K562 (cell line): ENCODE data around the gene LZTR1. TPM values are rescaled to one million over a fixed set of nuclear protein-coding genes. Genes with fewer than 3 reads are reported as not detected.

ENCODE experiments used
- GATA2 ChIP-seq: sonication (generic); formaldehyde crosslinking; IDR thresholded peaks from 2 replicates; pipeline ENCODE4 v1.4.0; 2020; ENCODE audit warnings: mild to moderate bottlenecking, missing genetic modification reagents
- HNRNPLL ChIP-seq: fragments of 200-400 bp; formaldehyde crosslinking; IDR thresholded peaks from 2 replicates; pipeline ENCODE4 v1.6.1; 2017; ENCODE audit warnings: low read length, low read depth, mild to moderate bottlenecking; ENCODE audit not compliant: poor library complexity, severe bottlenecking
- IRF2 ChIP-seq: sonication (generic); formaldehyde crosslinking; IDR thresholded peaks from 2 replicates; pipeline ENCODE4 v1.8.1; 2022; ENCODE audit warnings: mild to moderate bottlenecking, missing genetic modification reagents
- NCOA6 ChIP-seq: fragments of 450-650 bp; IDR thresholded peaks from 2 replicates; pipeline ENCODE4 v1.6.1; 2017; ENCODE audit warnings: mild to moderate bottlenecking
- PATZ1 ChIP-seq: fragments of 250-450 bp; sonication (Bioruptor Pico); IDR thresholded peaks from 2 replicates; pipeline ENCODE4 v1.5.0; 2020; ENCODE audit warnings: mild to moderate bottlenecking, borderline replicate concordance
- TAL1 ChIP-seq: fragments of 450-650 bp; IDR thresholded peaks from 2 replicates; pipeline ENCODE4 v1.6.1; 2016; ENCODE audit warnings: mild to moderate bottlenecking
- TEAD4 ChIP-seq, 2 experiments: sonication (generic) in 1 of 2; formaldehyde crosslinking in 1 of 2; IDR thresholded peaks; 2 replicates each; pipeline versions ENCODE4 v1.6.1 to v1.8.0; 2012 to 2022; ENCODE audit warnings: borderline replicate concordance in 1 of 2, inconsistent platforms in 1 of 2, low read length in 1 of 2, mild to moderate bottlenecking in 1 of 2, missing genetic modification reagents in 1 of 2
- TSC22D4 ChIP-seq: fragments of 450-650 bp; IDR thresholded peaks from 2 replicates; pipeline ENCODE4 v1.6.1; 2016; ENCODE audit warnings: missing genetic modification characterization, missing biosample characterization, control low read depth
- ZFP91 ChIP-seq: sonication (generic); formaldehyde crosslinking; IDR thresholded peaks from 2 replicates; pipeline ENCODE4 v1.8.0; 2022; ENCODE audit warnings: mild to moderate bottlenecking, missing genetic modification reagents
- ZNF354B ChIP-seq: fragments of 250-450 bp; sonication (Bioruptor Pico); IDR thresholded peaks from 2 replicates; pipeline ENCODE4 v1.4.0; 2020
- polyA plus RNA-seq, 8 experiments: library from polyadenylated mRNA; depleted of rRNA in 4 of 8; stranded (reverse) in 5 of 8; unstranded in 3 of 8; fragments of >200 nt; fragmentation: Nextera tagmentation in 2 of 8; fragmentation: Illumina TruSeq in 1 of 8; extraction: Ambion mirVana in 2 of 8; extraction: Trizol in 1 of 8; gene quantifications; 2 replicates each; pipeline versions ENCODE4 v1.2.1 to v1.2.3, GENCODE V29; 2011 to 2014; ENCODE audit warnings: inconsistent platforms in 1 of 8, missing spikeins in 1 of 8
- total RNA-seq, 7 experiments: library from RNA; depleted of rRNA in 6 of 7; stranded (reverse); fragments of >200 nt in 6 of 7; fragmentation: Illumina TruSeq in 2 of 7; extraction: Trizol in 2 of 7; gene quantifications; 2 replicates each; pipeline versions ENCODE4 v1.2.1 to v1.2.3, GENCODE V29; 2011 to 2021; ENCODE audit warnings: low replicate concordance in 1 of 7
- TF ChIP-seq, protein P1 (sequence below), 2 experiments: fragments of 450-650 bp; formaldehyde crosslinking in 1 of 2; IDR thresholded peaks; 2 replicates each; pipeline versions ENCODE4 v1.4.0 to v1.6.1; 2014 to 2020; ENCODE audit warnings: mild to moderate bottlenecking in 2 of 2, borderline replicate concordance in 1 of 2, low read depth in 1 of 2
- TF ChIP-seq, protein P2 (sequence below): sonication (generic); formaldehyde crosslinking; IDR thresholded peaks from 2 replicates; pipeline ENCODE4 v1.8.0; 2022; ENCODE audit warnings: missing genetic modification reagents, mild to moderate bottlenecking, borderline replicate concordance
- TF ChIP-seq, protein P3 (sequence below): sonication (generic); formaldehyde crosslinking; IDR thresholded peaks from 2 replicates; pipeline ENCODE4 v1.8.1; 2022; ENCODE audit warnings: missing genetic modification reagents

Gene LZTR1
- total and polyA plus RNA-seq, 9 of the 15 experiments (the other 6 are each of a cell fraction or from before 2014, with no cell fraction given) = 2.2 to 135 (median 63.0) TPM

GRCh38 chr22:21025266-21025665, 43.2 kb downstream of the LZTR1 start (continued):
- TF ChIP-seq, protein P1, sequence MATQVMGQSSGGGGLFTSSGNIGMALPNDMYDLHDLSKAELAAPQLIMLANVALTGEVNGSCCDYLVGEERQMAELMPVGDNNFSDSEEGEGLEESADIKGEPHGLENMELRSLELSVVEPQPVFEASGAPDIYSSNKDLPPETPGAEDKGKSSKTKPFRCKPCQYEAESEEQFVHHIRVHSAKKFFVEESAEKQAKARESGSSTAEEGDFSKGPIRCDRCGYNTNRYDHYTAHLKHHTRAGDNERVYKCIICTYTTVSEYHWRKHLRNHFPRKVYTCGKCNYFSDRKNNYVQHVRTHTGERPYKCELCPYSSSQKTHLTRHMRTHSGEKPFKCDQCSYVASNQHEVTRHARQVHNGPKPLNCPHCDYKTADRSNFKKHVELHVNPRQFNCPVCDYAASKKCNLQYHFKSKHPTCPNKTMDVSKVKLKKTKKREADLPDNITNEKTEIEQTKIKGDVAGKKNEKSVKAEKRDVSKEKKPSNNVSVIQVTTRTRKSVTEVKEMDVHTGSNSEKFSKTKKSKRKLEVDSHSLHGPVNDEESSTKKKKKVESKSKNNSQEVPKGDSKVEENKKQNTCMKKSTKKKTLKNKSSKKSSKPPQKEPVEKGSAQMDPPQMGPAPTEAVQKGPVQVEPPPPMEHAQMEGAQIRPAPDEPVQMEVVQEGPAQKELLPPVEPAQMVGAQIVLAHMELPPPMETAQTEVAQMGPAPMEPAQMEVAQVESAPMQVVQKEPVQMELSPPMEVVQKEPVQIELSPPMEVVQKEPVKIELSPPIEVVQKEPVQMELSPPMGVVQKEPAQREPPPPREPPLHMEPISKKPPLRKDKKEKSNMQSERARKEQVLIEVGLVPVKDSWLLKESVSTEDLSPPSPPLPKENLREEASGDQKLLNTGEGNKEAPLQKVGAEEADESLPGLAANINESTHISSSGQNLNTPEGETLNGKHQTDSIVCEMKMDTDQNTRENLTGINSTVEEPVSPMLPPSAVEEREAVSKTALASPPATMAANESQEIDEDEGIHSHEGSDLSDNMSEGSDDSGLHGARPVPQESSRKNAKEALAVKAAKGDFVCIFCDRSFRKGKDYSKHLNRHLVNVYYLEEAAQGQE (IDR thresholded peaks at IDR 0.05; ENCODE audit: borderline replicate concordance) = no peak
- TF ChIP-seq, protein P1 (CRISPR knock-in tag; IDR thresholded peaks at IDR 0.05; ENCODE audit: low read depth) = no peak
- TF ChIP-seq ZNF354B (CRISPR knock-in tag) = no peak
- TF ChIP-seq IRF2 (CRISPR knock-in tag) = peak; percentile 79; the same call in 1 of the 2 replicates
- TF ChIP-seq GATA2 (CRISPR knock-in tag) = no peak
- TF ChIP-seq, protein P2, sequence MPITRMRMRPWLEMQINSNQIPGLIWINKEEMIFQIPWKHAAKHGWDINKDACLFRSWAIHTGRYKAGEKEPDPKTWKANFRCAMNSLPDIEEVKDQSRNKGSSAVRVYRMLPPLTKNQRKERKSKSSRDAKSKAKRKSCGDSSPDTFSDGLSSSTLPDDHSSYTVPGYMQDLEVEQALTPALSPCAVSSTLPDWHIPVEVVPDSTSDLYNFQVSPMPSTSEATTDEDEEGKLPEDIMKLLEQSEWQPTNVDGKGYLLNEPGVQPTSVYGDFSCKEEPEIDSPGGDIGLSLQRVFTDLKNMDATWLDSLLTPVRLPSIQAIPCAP (CRISPR knock-in tag) = no peak
- no peak for TF ChIP-seq TEAD4 (IDR thresholded peaks at IDR 0.05; ENCODE audit: low read length)
- peak; percentile 85; the same call in 1 of the 2 replicates for TF ChIP-seq TEAD4 (CRISPR knock-in tag; IDR thresholded peaks at IDR 0.05; ENCODE audit: borderline replicate concordance)
- TF ChIP-seq ZFP91 (CRISPR knock-in tag) = no peak
- TF ChIP-seq TAL1 = no peak
- TF ChIP-seq NCOA6 = no peak
- TF ChIP-seq TSC22D4 (tag) = no peak
- TF ChIP-seq HNRNPLL = peak; percentile 16
- TF ChIP-seq, protein P3, sequence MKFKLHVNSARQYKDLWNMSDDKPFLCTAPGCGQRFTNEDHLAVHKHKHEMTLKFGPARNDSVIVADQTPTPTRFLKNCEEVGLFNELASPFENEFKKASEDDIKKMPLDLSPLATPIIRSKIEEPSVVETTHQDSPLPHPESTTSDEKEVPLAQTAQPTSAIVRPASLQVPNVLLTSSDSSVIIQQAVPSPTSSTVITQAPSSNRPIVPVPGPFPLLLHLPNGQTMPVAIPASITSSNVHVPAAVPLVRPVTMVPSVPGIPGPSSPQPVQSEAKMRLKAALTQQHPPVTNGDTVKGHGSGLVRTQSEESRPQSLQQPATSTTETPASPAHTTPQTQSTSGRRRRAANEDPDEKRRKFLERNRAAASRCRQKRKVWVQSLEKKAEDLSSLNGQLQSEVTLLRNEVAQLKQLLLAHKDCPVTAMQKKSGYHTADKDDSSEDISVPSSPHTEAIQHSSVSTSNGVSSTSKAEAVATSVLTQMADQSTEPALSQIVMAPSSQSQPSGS (CRISPR knock-in tag) = 0 out of 2 replicates have a peak, but pooled peaks have one; percentile 46
- TF ChIP-seq PATZ1 (CRISPR knock-in tag) = no peak
